ENCODE results near the gene OPRL1.

OPRL1 gene

GRCh38 chr20:64144144-64144912, 64.4 kb downstream of the OPRL1 start:
- DNase-seq (ENCODE audit: low read depth) = no peak

DNA sequence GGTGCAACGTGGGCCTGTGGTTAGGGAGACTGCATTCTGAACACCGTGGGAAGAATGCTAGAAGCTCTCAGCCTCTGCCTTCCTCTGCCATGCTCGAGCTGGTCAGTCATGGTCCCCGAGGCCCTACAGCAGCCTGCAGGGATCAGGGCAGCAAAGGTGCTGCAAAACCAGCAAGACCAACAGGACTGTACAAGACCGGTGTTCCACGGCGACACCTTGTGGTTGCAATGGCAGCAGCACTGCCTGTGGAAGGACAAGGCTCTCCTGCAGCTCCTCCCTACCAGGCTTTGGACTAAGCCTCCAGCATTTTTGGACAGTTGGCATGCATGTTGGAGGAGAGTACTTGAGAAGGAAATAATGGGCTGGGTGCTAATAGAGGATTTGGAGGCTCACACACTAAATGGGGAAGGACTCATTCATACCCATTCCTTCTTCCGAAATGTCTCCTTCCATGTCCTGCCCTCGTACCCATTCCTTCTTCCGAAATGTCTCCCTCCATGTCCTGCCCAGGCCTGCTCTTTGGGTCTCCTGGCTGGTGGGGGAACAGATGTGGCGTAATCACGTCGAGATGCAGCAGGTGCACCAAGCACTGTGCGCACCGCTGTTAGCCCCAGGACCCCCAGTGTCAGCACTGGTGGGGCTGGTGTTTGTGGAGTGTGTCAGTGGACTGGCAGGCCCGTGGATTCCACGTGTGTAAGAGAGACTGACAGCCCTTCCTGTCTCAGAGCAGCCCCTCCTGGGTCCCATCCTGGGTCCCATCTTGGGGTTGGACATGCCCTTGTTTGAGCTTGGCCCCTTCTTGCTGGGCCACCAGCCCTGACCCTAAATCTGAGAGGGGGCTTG, 65.8 kb downstream of the OPRL1 start:
- no peak for DNase-seq (ENCODE audit: low read depth)

DNA sequence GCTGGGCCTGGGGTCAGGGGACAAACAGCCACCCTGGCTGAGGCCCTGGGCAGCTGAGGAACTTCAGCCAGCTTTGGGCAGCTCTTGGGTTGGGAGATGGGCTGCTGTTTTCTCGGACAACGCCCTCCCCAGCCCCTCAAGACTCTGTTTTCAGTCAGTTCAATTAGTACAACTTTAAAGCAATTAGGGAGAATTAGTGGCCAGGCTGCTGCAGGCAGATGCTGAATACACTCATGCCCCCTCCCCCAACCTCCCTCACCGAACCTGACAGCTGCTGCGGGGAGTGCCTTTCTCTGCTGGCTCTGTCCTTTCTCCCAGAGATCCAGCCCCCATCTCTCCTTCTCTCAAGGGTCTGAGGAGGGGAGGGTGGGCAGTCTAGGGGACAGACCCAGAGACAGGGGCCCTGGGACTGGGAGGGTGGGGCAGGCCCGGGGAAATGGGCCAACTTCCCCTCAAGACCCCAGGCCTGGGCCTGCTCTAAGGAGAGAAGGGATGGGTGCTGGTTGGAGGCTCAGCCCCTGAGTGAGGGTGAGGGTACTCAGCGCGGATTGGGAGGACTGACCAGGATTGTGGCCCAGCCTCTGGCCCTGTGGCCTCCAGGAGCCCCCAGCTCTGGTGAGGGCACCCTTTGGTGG, 66.5 kb downstream of the OPRL1 start:
- no peak for DNase-seq (ENCODE audit: low read depth)

DNA sequence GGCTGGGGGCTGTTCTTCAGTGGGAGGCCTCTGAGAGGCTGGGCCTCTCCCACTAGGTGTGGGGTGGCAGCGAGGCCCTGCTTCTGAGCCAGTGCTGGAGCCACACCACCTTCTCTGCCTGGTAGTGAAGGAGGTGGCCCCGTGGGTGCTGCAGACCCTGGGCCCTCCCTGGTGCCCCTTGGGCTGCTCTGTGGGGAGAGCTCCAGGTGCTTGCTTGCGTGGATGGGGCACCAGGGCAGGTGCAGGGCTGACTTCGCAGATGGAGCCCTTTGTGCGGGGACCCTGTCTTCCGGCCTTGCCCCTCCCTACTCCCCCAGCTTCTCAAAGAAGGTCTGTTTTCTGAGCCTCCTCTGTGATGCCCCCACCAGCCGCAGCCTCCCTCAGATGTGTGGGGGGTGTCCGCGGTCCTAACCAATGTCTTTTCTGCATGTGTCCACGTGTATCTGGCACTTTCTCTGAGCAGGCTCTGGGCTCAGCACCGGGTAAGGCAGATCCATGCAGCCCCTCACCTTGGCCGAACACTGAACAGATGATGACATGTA, 67.1 kb downstream of the OPRL1 start:
- no peak for DNase-seq (ENCODE audit: low read depth)

DNA sequence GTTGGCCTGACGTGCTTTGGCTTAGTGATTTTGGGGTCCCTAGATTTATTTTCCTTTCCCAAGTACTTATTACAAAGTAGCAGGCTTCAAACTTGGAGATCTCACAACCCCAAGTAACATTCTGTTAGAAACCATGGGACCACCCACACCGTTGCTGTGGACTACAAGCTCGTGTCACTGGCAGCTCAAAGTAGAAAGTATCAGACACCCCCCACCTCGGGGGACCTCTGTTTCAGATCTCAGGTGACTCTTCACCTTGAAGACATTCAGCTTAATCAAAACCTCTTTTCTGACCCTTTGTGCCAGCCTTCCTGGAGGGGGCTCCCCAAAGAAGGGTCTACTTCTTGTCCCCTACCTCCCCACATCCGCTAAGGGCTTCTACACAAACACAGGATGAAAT, 68.7 kb downstream of the OPRL1 start:
- DNase-seq (ENCODE audit: low read depth) = no peak

GRCh38 chr20:64149141-64149540, 69.3 kb downstream of the OPRL1 start:
- DNase-seq (ENCODE audit: low read depth) = no peak

GRCh38 chr20:64149809-64150560, 70.1 kb downstream of the OPRL1 start:
- no peak for DNase-seq (ENCODE audit: low read depth)
